NB4 (cell line): ENCODE measurements around the gene MMP28.

Source experiments
- CTCF ChIP-seq: IDR thresholded peaks from one replicate; pipeline ENCODE4 v1.5.1; 2012; ENCODE audit warnings: low read depth, low read length
- POLR2A ChIP-seq: IDR thresholded peaks from 2 replicates; pipeline ENCODE4 v1.6.1; 2011; ENCODE audit warnings: mild to moderate bottlenecking; ENCODE audit not compliant: insufficient read length; ENCODE audit errors: extremely low read depth

- TF ChIP-seq CTCF (no peak), POLR2A (no peak)
Observed at GRCh38 chr17:35784895-35785294, 10.5 kb downstream of the MMP28 start.
